ENCODE data around the gene DAZAP1.

DAZAP1 gene

DNA sequence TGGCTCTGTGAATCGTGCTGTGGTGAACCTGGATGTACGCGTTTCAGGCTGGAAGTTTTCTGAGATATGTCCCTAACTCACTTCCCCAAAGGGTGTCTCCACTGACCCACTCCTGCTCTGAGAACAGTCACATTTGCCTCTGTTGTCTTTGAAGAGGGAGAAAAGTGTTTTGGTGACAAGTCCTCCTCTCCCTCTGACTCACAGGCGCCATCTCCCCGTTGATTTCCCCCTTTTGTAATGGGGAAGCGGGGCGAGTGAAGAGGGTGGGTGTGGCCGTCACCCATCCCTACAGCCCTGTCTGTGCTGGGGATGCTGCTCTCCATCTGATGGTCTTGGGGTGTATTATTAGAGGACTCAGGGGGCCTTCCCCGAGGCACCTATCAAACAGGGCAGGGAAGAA lies 52.1 kb downstream of the DAZAP1 start:
- no peak for DNase-seq (ENCODE audit: low read depth)

DNA sequence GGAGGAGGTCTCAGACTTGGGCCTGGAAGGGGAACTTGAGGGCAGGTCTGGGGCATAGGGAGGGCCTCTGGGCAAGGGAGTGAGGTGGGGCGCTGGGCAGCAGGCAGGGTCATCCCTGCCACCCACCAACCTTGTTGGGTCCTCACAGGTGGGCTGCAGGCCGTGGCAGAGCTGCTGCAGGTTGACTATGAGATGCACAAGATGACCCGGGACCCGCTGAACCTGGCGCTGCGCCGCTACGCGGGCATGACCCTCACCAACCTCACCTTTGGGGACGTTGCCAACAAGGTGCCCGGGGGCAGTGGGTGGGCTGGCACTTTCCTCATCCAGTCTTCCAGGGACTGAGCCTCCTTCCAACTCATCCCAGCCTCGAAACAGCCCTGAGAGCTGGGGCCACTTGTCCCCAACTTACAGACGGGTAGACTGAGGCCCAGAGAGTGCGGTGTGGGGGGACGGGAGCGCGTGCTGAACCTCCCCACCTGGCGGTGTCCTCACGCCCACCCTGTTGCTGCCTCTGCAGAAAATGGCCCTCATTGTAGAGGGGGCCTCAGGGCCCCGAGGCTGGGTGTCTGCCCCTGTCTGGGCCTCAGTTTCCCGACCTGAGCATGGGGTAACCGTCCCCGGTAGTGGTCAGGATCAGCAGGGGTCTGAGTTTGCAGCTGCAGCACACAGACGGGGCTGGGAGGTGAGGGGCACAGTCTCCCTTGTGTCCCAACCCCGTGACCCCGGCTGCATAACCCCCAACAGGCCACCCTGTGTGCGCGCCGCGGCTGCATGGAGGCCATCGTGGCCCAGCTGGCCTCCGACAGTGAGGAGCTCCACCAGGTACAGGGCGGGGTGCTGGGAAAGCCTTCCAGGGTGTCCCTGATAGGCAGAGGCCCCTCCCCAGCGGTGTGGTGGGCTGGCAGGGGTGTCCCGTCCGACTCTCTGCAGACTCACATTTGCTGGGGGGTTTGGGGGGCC lies 52.9 kb downstream of the DAZAP1 start:
- DNase-seq (ENCODE audit: low read depth), result no peak

DNA sequence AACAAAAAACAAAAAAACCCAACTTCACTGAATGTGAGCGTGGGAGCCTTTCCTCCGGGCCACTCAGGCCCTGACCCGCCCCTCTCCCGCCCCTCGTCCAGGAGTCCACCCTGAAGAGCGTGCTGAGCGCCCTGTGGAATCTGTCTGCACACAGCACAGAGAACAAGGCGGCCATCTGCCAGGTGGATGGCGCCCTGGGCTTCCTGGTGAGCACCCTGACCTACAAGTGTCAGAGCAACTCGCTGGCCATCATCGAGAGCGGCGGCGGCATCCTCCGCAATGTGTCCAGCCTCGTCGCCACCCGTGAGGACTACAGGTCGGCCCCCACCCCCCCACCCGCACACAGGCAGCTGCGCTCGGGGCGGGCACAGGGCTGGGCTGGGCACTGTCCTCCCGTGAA lies 54.5 kb downstream of the DAZAP1 start:
- no peak for DNase-seq (ENCODE audit: low read depth)

DNA sequence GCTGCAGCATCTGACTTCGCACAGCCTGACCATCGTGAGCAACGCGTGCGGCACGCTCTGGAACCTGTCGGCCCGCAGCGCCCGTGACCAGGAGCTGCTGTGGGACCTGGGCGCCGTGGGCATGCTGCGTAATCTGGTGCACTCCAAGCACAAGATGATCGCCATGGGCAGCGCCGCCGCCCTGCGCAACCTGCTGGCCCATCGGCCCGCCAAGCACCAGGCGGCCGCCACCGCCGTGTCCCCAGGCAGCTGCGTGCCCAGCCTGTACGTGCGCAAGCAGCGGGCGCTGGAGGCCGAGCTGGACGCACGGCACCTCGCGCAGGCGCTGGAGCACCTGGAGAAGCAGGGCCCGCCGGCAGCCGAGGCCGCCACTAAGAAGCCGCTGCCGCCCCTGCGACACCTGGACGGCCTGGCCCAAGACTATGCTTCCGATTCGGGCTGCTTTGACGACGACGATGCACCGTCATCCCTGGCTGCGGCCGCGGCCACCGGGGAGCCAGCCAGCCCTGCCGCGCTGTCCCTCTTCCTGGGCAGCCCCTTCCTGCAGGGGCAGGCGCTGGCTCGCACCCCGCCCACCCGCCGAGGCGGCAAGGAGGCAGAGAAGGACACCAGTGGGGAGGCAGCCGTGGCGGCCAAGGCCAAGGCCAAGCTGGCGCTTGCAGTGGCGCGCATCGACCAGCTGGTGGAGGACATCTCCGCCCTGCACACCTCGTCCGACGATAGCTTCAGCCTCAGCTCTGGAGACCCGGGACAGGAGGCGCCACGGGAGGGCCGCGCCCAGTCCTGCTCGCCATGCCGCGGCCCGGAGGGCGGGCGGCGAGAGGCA lies 58.0 kb downstream of the DAZAP1 start:
- no peak for DNase-seq (ENCODE audit: low read depth)

GRCh38 chr19:1466018-1466460 lies 58.7 kb downstream of the DAZAP1 start:
- DNase-seq (ENCODE audit: low read depth), result no peak

- no peak for DNase-seq (ENCODE audit: low read depth)
These were observed 59.3 kb downstream of the DAZAP1 start for GRCh38 chr19:1466461-1467214.

GRCh38 chr19:1467215-1467489 lies 59.8 kb downstream of the DAZAP1 start:
- no peak for DNase-seq (ENCODE audit: low read depth)

DNA sequence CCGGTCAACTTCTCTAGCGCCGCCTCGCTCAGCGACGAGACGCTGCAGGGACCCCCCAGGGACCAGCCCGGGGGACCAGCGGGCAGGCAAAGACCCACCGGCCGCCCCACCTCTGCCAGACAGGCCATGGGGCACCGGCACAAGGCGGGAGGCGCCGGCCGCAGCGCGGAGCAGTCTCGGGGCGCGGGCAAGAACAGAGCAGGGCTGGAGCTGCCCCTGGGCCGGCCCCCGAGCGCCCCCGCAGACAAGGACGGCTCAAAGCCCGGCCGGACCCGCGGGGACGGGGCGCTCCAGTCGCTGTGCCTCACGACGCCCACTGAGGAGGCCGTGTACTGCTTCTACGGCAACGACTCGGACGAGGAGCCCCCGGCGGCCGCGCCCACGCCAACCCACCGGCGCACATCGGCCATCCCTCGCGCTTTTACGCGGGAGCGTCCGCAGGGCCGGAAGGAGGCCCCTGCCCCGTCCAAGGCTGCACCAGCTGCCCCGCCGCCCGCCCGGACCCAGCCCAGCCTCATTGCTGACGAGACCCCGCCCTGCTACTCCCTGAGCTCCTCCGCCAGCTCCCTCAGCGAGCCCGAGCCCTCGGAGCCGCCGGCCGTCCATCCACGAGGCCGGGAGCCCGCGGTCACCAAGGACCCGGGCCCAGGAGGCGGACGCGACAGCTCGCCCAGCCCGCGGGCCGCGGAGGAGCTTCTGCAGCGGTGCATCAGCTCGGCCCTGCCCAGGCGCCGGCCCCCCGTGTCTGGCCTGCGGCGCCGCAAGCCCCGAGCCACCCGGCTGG lies 60.3 kb downstream of the DAZAP1 start:
- no peak for DNase-seq (ENCODE audit: low read depth)

DNA sequence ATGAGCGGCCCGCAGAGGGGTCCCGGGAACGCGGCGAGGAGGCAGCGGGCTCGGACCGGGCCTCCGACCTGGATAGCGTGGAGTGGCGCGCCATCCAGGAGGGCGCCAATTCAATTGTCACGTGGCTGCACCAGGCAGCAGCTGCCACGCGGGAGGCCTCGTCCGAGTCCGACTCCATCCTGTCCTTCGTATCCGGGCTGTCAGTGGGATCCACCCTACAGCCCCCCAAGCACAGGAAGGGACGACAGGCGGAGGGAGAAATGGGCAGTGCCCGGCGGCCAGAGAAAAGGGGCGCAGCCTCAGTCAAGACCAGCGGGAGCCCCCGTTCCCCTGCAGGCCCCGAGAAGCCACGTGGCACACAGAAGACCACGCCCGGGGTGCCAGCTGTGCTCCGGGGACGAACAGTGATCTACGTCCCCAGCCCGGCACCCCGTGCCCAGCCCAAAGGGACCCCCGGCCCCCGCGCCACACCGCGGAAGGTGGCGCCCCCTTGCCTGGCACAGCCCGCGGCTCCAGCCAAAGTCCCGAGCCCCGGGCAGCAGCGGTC lies 61.0 kb downstream of the DAZAP1 start:
- DNase-seq (ENCODE audit: low read depth), result no peak

DNA sequence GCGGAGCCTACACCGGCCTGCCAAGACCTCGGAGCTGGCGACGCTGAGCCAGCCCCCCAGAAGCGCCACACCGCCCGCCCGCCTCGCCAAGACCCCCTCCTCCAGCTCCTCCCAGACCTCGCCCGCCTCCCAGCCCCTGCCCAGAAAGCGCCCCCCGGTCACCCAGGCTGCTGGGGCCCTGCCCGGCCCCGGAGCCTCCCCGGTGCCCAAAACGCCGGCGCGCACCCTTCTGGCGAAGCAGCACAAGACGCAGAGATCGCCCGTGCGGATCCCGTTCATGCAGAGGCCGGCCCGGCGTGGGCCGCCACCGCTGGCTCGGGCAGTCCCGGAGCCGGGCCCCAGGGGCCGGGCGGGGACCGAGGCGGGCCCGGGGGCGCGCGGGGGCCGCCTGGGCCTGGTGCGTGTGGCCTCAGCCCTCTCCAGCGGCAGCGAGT lies 61.5 kb downstream of the DAZAP1 start:
- DNase-seq (ENCODE audit: low read depth), result no peak

DNA sequence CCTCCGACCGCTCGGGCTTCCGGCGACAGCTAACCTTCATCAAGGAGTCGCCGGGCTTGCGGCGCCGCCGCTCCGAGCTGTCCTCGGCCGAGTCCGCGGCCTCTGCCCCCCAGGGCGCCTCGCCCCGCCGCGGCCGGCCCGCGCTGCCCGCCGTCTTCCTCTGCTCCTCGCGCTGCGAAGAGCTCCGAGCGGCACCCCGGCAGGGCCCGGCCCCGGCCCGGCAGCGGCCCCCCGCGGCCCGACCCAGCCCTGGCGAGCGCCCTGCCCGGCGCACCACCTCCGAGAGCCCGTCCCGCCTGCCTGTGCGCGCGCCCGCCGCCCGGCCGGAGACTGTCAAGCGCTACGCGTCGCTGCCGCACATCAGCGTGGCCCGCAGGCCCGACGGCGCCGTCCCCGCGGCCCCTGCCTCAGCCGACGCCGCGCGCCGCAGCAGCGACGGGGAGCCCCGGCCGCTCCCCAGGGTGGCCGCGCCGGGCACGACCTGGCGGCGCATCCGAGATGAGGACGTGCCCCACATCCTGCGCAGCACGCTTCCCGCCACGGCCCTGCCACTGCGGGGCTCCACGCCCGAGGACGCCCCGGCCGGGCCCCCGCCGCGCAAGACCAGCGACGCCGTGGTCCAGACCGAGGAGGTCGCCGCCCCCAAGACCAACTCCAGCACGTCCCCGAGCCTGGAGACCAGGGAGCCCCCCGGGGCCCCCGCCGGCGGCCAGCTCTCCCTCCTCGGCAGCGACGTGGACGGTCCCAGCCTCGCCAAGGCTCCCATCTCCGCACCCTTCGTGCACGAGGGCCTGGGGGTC lies 62.1 kb downstream of the DAZAP1 start:
- no peak for DNase-seq (ENCODE audit: low read depth)

GRCh38 chr19:1470055-1470304 lies 62.6 kb downstream of the DAZAP1 start:
- no peak for DNase-seq (ENCODE audit: low read depth)

DNA sequence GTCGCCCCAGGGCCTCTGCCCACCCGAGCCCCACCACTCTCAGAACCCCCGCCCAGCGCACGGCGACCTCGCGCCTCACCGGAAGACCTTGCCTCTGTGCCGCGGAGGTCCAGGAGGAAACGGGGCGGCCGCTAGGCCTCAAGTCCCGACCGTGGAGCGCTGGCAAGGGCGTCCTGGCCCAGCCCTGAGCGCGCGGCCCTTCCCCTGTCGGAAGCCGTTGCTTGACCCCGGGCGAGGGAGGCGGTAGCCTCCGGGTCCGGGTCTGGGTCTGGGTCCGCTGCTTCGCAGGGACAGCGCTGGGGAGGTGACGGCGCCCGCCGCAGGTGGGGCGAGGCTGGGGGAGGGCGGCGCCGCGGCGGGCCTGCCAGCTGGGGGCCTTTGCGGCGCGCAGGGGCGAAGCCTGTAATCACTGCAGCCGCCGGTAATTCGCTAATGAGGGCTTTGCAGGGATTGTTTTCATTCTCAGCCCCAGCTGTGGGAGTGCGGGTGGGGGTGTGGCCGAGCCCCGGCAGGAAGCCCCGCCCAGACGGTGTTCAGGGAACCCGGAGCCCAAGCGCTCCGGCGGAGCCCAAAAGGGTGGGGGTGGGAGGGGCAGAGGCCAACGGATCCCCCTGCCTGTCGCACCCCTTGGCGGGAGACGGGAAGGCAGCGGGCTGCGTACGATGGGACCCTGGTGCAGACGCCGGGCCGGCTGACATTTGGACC lies 63.1 kb downstream of the DAZAP1 start:
- no peak for DNase-seq (ENCODE audit: low read depth)

GRCh38 chr19:1471010-1471514 lies 63.7 kb downstream of the DAZAP1 start:
- DNase-seq (ENCODE audit: low read depth), result no peak

DNA sequence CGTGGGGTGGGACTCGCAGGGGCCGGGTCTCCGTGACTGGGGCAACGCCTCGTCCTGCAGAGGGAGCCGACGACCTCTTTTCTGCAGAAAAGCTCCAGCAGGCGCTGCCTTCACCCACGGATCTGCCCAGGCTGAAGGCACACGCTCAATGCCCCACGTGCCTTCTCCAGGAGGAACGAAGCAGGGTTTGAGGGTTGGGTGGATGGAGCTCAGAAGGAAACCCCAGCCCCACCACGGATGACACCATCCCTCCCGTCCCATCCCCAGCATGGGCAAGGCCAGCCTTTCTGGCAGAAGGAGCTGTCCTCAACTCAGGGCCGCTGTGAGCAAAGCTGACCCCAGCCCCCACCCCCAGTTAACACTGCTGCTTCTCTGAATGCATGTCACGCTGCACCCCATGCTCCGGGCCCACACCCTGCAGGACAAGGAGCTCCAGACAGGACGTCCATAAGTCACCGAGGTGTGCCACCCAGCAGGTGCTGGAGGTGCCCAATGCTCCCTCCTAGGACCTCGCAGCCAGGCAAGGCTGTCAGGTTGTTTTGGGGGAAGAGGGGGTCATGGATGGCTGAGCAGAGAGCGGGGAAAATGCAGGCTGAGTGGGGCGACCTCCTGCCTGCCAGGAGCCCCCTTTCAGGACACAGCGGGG lies 64.3 kb downstream of the DAZAP1 start:
- no peak for DNase-seq (ENCODE audit: low read depth)

- DNase-seq (ENCODE audit: low read depth), result no peak
These were observed 65.1 kb downstream of the DAZAP1 start for GRCh38 chr19:1472231-1473084.

- no peak for DNase-seq (ENCODE audit: low read depth)
These were observed 65.9 kb downstream of the DAZAP1 start for GRCh38 chr19:1473085-1473851.

Measured in GM04504 (cell line).